K562 (cell line): Measurements from ENCODE around the gene GDF11. TPM values are rescaled to one million over a fixed set of nuclear protein-coding genes. Genes with fewer than 3 reads are reported as not detected.

Experiments
- ARNT ChIP-seq, 2 experiments: fragments of 450-650 bp; IDR thresholded peaks; 2 replicates each; pipeline ENCODE4 v1.6.1; 2016; ENCODE audit warnings: mild to moderate bottlenecking in 1 of 2
- CEBPB ChIP-seq: fragments of 450-650 bp; IDR thresholded peaks from 2 replicates; pipeline ENCODE4 v1.6.1; 2016; ENCODE audit warnings: missing genetic modification characterization, missing compliant biosample characterization
- EP400 ChIP-seq: fragments of 450-650 bp; IDR thresholded peaks from 2 replicates; pipeline ENCODE4 v1.6.1; 2017; ENCODE audit warnings: antibody characterized with exemption, mild to moderate bottlenecking, moderate library complexity
- ESRRA ChIP-seq: fragments of 450-650 bp; IDR thresholded peaks from 2 replicates; pipeline ENCODE4 v1.6.1; 2014; ENCODE audit warnings: low read depth, mild to moderate bottlenecking, moderate library complexity, borderline replicate concordance
- HDAC1 ChIP-seq, 2 experiments: fragments of 450-650 bp; IDR thresholded peaks; 2 replicates each; pipeline ENCODE4 v1.6.1; 2016 to 2017; ENCODE audit warnings: inconsistent platforms in 1 of 2, mild to moderate bottlenecking in 1 of 2, moderate library complexity in 1 of 2
- HSF4 ChIP-seq: fragments of 250-450 bp; sonication (Bioruptor Pico); IDR thresholded peaks from 2 replicates; pipeline ENCODE4 v2.1.2; 2022; ENCODE audit warnings: mild to moderate bottlenecking, moderate library complexity, borderline replicate concordance
- KDM5B ChIP-seq: fragments of 200-600 bp; sonication (generic); IDR thresholded peaks from 2 replicates; pipeline ENCODE4 v1.6.1; 2012; ENCODE audit warnings: low read depth, mild to moderate bottlenecking, moderate library complexity, low read length, control low read depth, inconsistent platforms; ENCODE audit not compliant: insufficient replicate concordance
- MED1 ChIP-seq: sonication (generic); formaldehyde crosslinking; IDR thresholded peaks from 2 replicates; pipeline ENCODE4 v1.8.1; 2023; ENCODE audit warnings: missing genetic modification reagents, borderline replicate concordance
- MIER1 ChIP-seq: fragments of 450-650 bp; IDR thresholded peaks from 2 replicates; pipeline ENCODE4 v1.6.1; 2016; ENCODE audit warnings: antibody characterized with exemption, mild to moderate bottlenecking, low read depth
- MYC ChIP-seq, 2 experiments: fragments of 250-450 bp in 1 of 2; sonication (Bioruptor Pico) in 1 of 2; IDR thresholded peaks; 2 replicates each; pipeline versions ENCODE4 v1.5.1 to v1.6.1; 2012 to 2021; ENCODE audit warnings: low read depth in 2 of 2, borderline replicate concordance in 1 of 2, improper control_type of control experiment in 1 of 2, low read length in 1 of 2, mild to moderate bottlenecking in 1 of 2, moderate library complexity in 1 of 2
- POLR3A ChIP-seq: IDR thresholded peaks from 2 replicates; pipeline ENCODE4 v1.6.1; 2011; ENCODE audit warnings: borderline replicate concordance, mild to moderate bottlenecking, moderate library complexity; ENCODE audit not compliant: insufficient read length, insufficient read depth; ENCODE audit errors: extremely low read depth
- SMARCC2 ChIP-seq: fragments of 450-650 bp; IDR thresholded peaks from 2 replicates; pipeline ENCODE4 v1.6.1; 2017; ENCODE audit warnings: antibody characterized with exemption, moderate library complexity, mild to moderate bottlenecking, low read depth
- SMARCE1 ChIP-seq: fragments of 450-650 bp; IDR thresholded peaks from 2 replicates; pipeline ENCODE4 v1.7.1; 2016; ENCODE audit warnings: mild to moderate bottlenecking
- SNRNP70 ChIP-seq: fragments of 200-400 bp; formaldehyde crosslinking; optimal IDR thresholded peaks from 2 replicates; pipeline ENCODE3; 2017; ENCODE audit warnings: low read depth, low read length
- SP2 ChIP-seq: IDR thresholded peaks from 2 replicates; pipeline ENCODE4 v1.6.1; 2011; ENCODE audit warnings: mild to moderate bottlenecking, low read depth, low read length, moderate library complexity; ENCODE audit not compliant: poor library complexity, severe bottlenecking; ENCODE audit errors: extremely low read depth
- TRIM28 ChIP-seq: fragments of 450-650 bp; IDR thresholded peaks from 2 replicates; pipeline ENCODE4 v1.6.1; 2017
- XRCC4 ChIP-seq: IDR thresholded peaks from one replicate; pipeline ENCODE4 v1.6.1; 2011; ENCODE audit not compliant: insufficient read depth, insufficient read length; ENCODE audit errors: extremely low read depth
- ZKSCAN8 ChIP-seq: fragments of 200-800 bp; sonication (Bioruptor generic); IDR thresholded peaks from 2 replicates; pipeline ENCODE4 v1.6.1; 2016; ENCODE audit warnings: missing genetic modification characterization, missing compliant biosample characterization
- ZNF263 ChIP-seq: sonication (generic); formaldehyde crosslinking; IDR thresholded peaks from 2 replicates; pipeline ENCODE4 v1.8.0; 2022; ENCODE audit warnings: mild to moderate bottlenecking, missing genetic modification reagents, borderline replicate concordance
- polyA plus RNA-seq, 8 experiments: library from polyadenylated mRNA; depleted of rRNA in 4 of 8; stranded (reverse) in 5 of 8; unstranded in 3 of 8; fragments of >200 nt; fragmentation: Nextera tagmentation in 2 of 8; fragmentation: Illumina TruSeq in 1 of 8; extraction: Ambion mirVana in 2 of 8; extraction: Trizol in 1 of 8; gene quantifications; 2 replicates each; pipeline versions ENCODE4 v1.2.1 to v1.2.3, GENCODE V29; 2011 to 2014; ENCODE audit warnings: inconsistent platforms in 1 of 8, missing spikeins in 1 of 8
- total RNA-seq, 7 experiments: library from RNA; depleted of rRNA in 6 of 7; stranded (reverse); fragments of >200 nt in 6 of 7; fragmentation: Illumina TruSeq in 2 of 7; extraction: Trizol in 2 of 7; gene quantifications; 2 replicates each; pipeline versions ENCODE4 v1.2.1 to v1.2.3, GENCODE V29; 2011 to 2021; ENCODE audit warnings: low replicate concordance in 1 of 7
- TF ChIP-seq, protein P1 (sequence below): fragments of 450-650 bp; formaldehyde crosslinking; conservative IDR thresholded peaks from 2 replicates; pipeline ENCODE4 v1.4.0; 2022; ENCODE audit warnings: mild to moderate bottlenecking, missing genetic modification characterization
- TF ChIP-seq, protein P2 (sequence below): fragments of 250-450 bp; sonication (Bioruptor Pico); IDR thresholded peaks from 2 replicates; pipeline ENCODE4 v1.5.1; 2021; ENCODE audit warnings: mild to moderate bottlenecking
- TF ChIP-seq, protein P3 (sequence below): sonication (generic); formaldehyde crosslinking; IDR thresholded peaks from 2 replicates; pipeline ENCODE4 v1.8.0; 2023; ENCODE audit warnings: mild to moderate bottlenecking, missing genetic modification reagents
- TF ChIP-seq, protein P4 (sequence below): conservative IDR thresholded peaks from 2 replicates; pipeline ENCODE4 v1.6.1; 2011; ENCODE audit warnings: low read depth, mild to moderate bottlenecking, low read length; ENCODE audit not compliant: control insufficient read depth

Gene GDF11
- total and polyA plus RNA-seq, 9 of the 15 experiments (the other 6 are each of a cell fraction or from before 2014, with no cell fraction given): 1.4 to 15.7 (median 4.8) TPM

DNA sequence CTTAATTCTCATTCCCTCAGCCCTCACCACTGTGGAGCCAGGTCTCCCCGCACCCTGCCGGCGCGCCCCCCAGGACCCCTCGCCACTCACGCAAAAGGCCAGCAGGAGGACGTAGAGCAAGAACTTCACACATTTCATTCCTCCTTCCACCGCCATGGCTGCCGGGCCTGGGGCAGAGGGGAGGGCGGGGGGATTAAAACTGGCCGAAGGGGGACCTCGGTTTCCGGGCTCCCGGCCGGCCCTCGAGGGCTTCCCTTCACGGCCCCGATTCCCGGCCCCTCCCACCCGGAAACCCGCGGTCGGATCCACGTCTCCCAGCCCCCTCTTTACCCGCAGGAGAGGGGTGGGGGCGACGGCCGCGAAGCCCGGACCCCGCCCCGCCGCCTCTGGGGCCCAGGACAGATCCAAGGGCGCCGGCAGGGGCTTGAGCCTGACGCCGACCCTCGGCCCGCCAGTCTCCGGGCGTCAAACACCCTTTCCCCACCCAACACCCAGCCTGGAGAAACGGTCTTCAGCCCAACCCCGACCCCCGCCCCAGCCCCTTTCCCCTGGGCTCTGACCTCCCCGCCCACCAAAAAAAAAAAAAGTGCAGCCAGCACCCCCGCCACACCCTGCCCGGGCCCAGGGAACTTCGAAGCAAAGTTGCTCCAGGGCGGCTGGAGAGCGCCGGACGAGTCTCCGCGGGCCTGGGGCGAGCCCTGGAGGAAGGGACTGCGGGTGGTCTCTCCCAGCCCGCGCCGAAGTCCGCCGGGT, 14.6 kb upstream of the GDF11 start (continued):
- TF ChIP-seq, protein P1, sequence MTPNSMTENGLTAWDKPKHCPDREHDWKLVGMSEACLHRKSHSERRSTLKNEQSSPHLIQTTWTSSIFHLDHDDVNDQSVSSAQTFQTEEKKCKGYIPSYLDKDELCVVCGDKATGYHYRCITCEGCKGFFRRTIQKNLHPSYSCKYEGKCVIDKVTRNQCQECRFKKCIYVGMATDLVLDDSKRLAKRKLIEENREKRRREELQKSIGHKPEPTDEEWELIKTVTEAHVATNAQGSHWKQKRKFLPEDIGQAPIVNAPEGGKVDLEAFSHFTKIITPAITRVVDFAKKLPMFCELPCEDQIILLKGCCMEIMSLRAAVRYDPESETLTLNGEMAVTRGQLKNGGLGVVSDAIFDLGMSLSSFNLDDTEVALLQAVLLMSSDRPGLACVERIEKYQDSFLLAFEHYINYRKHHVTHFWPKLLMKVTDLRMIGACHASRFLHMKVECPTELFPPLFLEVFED: no peak
- no peak for TF ChIP-seq SMARCE1
- 0 out of 2 replicates have a peak, but pooled peaks have one; percentile 27 for TF ChIP-seq EP400
- TF ChIP-seq SMARCC2: no peak
- TF ChIP-seq ZKSCAN8 (CRISPR knock-in tag): no peak
- TF ChIP-seq KDM5B: no peak
- TF ChIP-seq HSF4: no peak
- TF ChIP-seq, protein P2, sequence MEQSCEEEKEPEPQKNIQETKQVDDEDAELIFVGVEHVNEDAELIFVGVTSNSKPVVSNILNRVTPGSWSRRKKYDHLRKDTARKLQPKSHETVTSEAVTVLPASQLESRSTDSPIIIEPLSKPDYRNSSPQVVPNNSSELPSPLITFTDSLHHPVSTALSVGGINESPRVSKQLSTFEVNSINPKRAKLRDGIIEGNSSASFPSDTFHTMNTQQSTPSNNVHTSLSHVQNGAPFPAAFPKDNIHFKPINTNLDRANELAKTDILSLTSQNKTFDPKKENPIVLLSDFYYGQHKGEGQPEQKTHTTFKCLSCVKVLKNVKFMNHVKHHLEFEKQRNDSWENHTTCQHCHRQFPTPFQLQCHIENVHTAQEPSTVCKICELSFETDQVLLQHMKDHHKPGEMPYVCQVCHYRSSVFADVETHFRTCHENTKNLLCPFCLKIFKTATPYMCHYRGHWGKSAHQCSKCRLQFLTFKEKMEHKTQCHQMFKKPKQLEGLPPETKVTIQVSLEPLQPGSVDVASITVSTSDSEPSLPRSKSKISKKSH: no peak
- no peak for TF ChIP-seq ESRRA
- TF ChIP-seq, protein P3, sequence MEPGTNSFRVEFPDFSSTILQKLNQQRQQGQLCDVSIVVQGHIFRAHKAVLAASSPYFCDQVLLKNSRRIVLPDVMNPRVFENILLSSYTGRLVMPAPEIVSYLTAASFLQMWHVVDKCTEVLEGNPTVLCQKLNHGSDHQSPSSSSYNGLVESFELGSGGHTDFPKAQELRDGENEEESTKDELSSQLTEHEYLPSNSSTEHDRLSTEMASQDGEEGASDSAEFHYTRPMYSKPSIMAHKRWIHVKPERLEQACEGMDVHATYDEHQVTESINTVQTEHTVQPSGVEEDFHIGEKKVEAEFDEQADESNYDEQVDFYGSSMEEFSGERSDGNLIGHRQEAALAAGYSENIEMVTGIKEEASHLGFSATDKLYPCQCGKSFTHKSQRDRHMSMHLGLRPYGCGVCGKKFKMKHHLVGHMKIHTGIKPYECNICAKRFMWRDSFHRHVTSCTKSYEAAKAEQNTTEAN: no peak
- TF ChIP-seq, protein P4, sequence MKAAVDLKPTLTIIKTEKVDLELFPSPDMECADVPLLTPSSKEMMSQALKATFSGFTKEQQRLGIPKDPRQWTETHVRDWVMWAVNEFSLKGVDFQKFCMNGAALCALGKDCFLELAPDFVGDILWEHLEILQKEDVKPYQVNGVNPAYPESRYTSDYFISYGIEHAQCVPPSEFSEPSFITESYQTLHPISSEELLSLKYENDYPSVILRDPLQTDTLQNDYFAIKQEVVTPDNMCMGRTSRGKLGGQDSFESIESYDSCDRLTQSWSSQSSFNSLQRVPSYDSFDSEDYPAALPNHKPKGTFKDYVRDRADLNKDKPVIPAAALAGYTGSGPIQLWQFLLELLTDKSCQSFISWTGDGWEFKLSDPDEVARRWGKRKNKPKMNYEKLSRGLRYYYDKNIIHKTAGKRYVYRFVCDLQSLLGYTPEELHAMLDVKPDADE: no peak; the same call in 1 of the 2 replicates
- TF ChIP-seq XRCC4: no peak
- TF ChIP-seq POLR3A: no peak
- no peak for TF ChIP-seq SNRNP70
- TF ChIP-seq MED1 (CRISPR knock-in tag): no peak
- TF ChIP-seq TRIM28: no peak
- no peak for TF ChIP-seq SP2
- no peak for TF ChIP-seq CEBPB (tag)
- TF ChIP-seq MYC (IDR thresholded peaks at IDR 0.05; ENCODE audit: low read depth, low read length): no peak
- TF ChIP-seq MYC (CRISPR knock-in tag; IDR thresholded peaks at IDR 0.05; ENCODE audit: borderline replicate concordance, low read depth): 0 out of 2 replicates have a peak, but pooled peaks have one; percentile 42
- TF ChIP-seq HDAC1 (IDR thresholded peaks at IDR 0.05): no peak
- no peak for TF ChIP-seq ARNT (IDR thresholded peaks at IDR 0.05)
- TF ChIP-seq ZNF263: no peak
- TF ChIP-seq MIER1: no peak
